GM19023 (cell line): ENCODE measurements around the gene VSIR.

Experiments used
- ATAC-seq: cut with Tn5 transposase; IDR thresholded peaks from one replicate; pipeline ENCODE4 v1.9.1; 2021; ENCODE audit warnings: mild to moderate bottlenecking, moderate library complexity; ENCODE audit not compliant: unreplicated experiment

VSIR gene

DNA sequence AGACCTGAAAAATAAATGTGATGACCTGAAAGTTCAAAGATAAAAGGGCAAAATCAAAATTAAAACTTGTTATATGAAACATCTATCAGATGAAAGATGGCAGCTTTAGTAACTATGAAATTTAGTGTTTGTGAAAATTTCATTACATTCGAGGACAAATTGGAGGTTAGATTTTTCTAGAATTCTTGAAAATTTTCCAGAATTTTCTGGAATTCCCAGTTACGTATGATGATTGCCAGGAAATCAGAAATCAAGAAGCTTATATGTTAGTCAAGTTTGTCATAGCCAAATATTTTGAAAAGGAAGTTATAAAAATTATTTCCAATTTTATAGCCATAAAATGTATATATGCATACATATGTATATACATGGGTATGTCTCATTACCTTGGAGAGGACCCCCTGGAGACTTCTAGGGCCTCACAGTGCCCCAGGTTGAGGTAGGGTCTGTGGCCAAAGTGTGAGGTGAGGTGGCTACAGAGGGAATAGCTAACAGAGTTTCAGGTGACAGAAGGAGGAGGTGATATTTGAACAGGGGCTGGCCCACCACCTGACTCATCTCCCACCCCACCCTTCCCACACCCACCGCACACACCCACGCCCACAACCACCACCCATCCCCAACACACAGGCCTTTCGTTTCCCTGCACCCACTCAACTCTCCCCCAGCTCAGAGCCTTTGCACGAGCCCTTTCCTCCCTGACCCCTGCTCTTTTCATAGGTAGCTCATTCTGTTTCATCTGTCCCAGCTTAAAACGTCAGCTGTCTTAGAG is 75.2 kb downstream of the VSIR start:
- no peak for ATAC-seq
